ENCODE data around the gene MRPS5. TPM values are rescaled to one million over a fixed set of nuclear protein-coding genes. Genes with fewer than 3 reads are reported as not detected.
"Not testable (repeated sequence)": the region's sequence is repeated elsewhere in the genome, so short reads cannot be mapped to it uniquely, and the experiment has no call there.

MRPS5 gene
- total RNA-seq, 3 donors from 2014 or later = 37.4 to 54.4 (median 43.8) TPM

DNA sequence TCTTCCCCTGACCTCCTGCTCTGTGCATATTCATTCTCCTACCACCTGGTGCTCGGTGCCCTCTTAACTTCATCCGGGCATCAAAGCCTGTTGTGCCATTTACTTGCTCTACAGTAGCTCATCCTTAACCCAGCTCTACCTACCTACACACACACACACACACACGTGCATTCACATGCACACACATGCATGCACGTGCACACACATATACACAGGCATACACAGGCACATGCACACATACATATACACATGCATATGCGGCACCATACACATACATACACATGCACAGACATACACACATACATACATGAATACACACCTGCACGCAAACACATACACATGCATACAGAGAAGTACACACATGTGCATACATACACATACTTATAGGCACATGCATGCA is 81.6 kb downstream of the MRPS5 start:
- no peak overlapping the region for H3K27ac ChIP-seq
- no peaks in the 10 kb centered on the region for H3K9me3 ChIP-seq
- H3K27me3 ChIP-seq = no peaks in the 10 kb centered on the region
- intact Hi-C loops (cut with DNase I; ENCODE audit: low total_unique reads) = no loop called here
- H3K4me3 ChIP-seq = no peak overlapping the region
- TF ChIP-seq POLR2A (IDR thresholded peaks at IDR 0.05) = no peak
- TF ChIP-seq POLR2AphosphoS5 (IDR thresholded peaks at IDR 0.05) = no peak
- TF ChIP-seq, protein P1, sequence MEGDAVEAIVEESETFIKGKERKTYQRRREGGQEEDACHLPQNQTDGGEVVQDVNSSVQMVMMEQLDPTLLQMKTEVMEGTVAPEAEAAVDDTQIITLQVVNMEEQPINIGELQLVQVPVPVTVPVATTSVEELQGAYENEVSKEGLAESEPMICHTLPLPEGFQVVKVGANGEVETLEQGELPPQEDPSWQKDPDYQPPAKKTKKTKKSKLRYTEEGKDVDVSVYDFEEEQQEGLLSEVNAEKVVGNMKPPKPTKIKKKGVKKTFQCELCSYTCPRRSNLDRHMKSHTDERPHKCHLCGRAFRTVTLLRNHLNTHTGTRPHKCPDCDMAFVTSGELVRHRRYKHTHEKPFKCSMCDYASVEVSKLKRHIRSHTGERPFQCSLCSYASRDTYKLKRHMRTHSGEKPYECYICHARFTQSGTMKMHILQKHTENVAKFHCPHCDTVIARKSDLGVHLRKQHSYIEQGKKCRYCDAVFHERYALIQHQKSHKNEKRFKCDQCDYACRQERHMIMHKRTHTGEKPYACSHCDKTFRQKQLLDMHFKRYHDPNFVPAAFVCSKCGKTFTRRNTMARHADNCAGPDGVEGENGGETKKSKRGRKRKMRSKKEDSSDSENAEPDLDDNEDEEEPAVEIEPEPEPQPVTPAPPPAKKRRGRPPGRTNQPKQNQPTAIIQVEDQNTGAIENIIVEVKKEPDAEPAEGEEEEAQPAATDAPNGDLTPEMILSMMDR (IDR thresholded peaks at IDR 0.05) = no peak
- peaks cover 0 to 4% of the 10 kb centered on the region in 2 donors for H3K4me1 ChIP-seq
- no peak for DNase-seq (ENCODE audit: low spot score in 2 of 2)
- H3K36me3 ChIP-seq = no peaks in the 10 kb centered on the region

DNA sequence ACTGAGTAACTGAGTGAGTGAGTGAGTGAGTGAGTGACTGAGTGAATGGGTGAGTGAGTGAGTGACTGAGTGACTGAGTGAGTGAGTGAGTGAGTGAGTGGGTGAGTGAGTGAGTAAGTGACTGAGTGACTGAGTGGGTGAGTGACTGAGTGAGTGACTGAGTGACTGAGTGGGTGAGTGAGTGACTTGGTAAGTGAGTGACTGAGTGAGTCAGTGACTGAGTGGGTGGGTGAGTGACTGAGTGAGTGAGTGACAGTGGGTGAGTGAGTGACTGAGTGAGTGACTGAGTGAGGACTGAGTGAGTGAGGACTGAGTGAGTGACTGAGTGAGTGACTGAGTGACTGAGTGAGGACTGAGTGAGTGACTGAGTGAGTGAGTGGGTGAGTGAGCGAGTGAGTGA is 82.2 kb downstream of the MRPS5 start:
- H3K27me3 ChIP-seq = no peaks in the 10 kb centered on the region
- H3K4me1 ChIP-seq = peaks cover 0 to 4% of the 10 kb centered on the region in 2 donors
- H3K36me3 ChIP-seq = no peaks in the 10 kb centered on the region
- intact Hi-C loops (cut with DNase I; ENCODE audit: low total_unique reads) = no loop called here
- no peak overlapping the region for H3K4me3 ChIP-seq
- H3K27ac ChIP-seq = no peak overlapping the region
- TF ChIP-seq POLR2AphosphoS5 (IDR thresholded peaks at IDR 0.05) (no peak), POLR2A (IDR thresholded peaks at IDR 0.05) (no peak)
- TF ChIP-seq, protein P1 (IDR thresholded peaks at IDR 0.05) = no peak
- H3K9me3 ChIP-seq = no peaks in the 10 kb centered on the region
- no peak for DNase-seq (ENCODE audit: low spot score in 2 of 2)

DNA sequence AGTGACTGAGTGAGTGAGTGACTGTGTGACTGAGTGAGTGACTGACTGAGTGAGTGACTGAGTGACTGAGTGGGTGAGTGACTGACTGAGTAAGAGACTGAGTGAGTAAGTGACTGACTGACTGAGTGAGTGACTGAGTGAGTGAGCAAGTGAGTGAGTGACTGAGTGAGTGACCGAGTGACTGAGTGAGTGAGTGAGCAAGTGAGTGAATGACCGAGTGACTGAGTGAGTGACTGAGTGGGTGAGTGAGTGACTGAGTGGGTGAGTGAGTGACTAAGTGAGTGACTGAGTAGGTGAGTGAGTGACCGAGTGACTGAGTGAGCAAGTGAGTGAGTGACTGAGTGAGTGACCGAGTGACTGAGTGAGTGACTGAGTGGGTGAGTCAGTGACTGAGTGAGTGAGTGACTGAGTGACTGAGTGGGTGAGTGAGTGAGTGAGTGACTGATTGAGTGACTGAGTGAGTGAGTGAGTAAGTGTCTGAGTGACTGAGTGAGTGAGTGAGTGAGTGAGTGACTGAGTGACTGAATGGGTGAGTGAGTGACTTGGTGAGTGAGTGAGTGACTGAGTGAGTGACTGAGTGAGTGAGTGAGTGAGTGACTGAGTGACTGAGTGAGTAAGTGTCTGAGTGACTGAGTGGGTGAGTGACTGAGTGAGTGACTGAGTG is 82.8 kb downstream of the MRPS5 start:
- Histone ChIP-seq H3K9me3 (no peaks in the 10 kb centered on the region), H3K4me1 (peaks cover 0 to 4% of the 10 kb centered on the region in 2 donors), H3K27me3 (no peaks in the 10 kb centered on the region), H3K27ac (no peak overlapping the region), H3K4me3 (no peak overlapping the region), H3K36me3 (no peaks in the 10 kb centered on the region)
- intact Hi-C loops (cut with DNase I; ENCODE audit: low total_unique reads) = no loop called here
- DNase-seq (ENCODE audit: low spot score in 2 of 2) = no peak
- TF ChIP-seq POLR2AphosphoS5 (IDR thresholded peaks at IDR 0.05) = no peak
- TF ChIP-seq, protein P1 (IDR thresholded peaks at IDR 0.05) = no peak

DNA sequence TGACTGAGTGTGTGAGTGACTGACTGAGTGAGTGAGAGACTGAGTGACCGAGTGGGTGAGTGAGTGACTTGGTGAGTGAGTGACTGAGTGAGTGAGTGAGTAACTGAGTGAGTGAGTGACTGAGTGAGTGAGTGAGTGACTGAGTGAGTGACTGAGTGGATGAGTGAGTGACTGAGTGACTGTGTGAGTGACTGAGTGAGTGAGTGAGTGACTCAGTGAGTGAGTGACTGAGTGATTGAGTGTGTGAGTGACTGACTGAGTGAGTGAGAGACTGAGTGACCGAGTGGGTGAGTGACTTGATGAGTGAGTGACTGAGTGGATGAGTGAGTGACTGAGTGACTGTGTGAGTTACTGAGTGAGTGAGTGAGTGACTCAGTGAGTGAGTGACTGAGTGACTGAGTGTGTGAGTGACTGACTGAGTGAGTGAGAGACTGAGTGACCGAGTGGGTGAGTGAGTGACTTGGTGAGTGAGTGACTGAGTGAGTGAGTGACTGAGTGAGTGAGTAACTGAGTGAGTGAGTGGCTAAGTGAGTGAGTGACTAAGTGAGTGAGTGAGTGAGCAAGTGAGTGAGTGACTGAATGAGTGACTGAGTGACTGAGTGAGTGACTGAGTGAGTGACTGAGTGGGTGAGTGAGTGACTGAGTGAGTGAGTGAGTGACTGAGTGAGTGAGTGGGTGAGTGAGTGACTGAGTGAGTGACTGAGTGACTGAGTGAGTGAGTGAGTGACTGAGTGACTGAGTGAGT is 83.6 kb downstream of the MRPS5 start:
- H3K4me3 ChIP-seq; H3K27me3 ChIP-seq; H3K4me1 ChIP-seq; H3K9me3 ChIP-seq; H3K27ac ChIP-seq; intact Hi-C loops (cut with DNase I; ENCODE audit: low total_unique reads); DNase-seq (ENCODE audit: low spot score in 2 of 2); H3K36me3 ChIP-seq: not testable (repeated sequence)

DNA sequence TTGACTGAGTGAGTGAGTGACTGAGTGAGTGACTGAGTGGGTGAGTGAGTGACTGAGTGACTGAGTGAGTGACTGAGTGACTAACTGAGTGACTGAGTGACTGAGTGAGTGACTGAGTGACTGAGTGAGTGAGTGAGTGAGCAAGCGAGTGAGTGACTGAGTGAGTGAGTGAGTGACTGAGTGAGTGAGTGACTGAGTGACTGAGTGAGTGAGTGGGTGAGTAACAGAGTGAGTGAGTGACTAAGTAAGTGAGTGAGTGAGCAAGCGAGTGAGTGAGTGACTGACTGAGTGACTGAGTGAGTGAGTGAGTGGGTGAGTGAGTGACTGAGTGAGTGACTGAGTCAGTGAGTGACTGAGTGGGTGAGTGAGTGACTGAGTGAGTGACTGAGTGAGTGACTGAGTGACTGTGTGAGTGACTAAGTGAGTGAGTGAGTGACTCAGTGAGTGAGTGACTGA is 84.2 kb downstream of the MRPS5 start:
- Histone ChIP-seq H3K36me3 (no peaks in the 10 kb centered on the region), H3K27ac (no peak overlapping the region), H3K4me1 (no peaks in the 10 kb centered on the region), H3K27me3 (peaks cover 0 to 10% of the 10 kb centered on the region in 2 donors), H3K4me3 (no peak overlapping the region), H3K9me3 (no peaks in the 10 kb centered on the region)
- intact Hi-C loops (cut with DNase I; ENCODE audit: low total_unique reads) = no loop called here
- TF ChIP-seq POLR2A (IDR thresholded peaks at IDR 0.05) (no peak), POLR2AphosphoS5 (IDR thresholded peaks at IDR 0.05) (no peak)
- TF ChIP-seq, protein P1 (IDR thresholded peaks at IDR 0.05) = no peak
- DNase-seq (ENCODE audit: low spot score in 2 of 2) = no peak

Data from breast epithelium (tissue), 4 donors.